Right lung (tissue), 5 donors: ENCODE results near the gene PPIF. TPM values are rescaled to one million over a fixed set of nuclear protein-coding genes. Genes with fewer than 3 reads are reported as not detected.

ENCODE experiments used
- DNase-seq, 2 donors: peaks; one replicate each; pipeline ENCODE4 v3.0.0-alpha.2; 2013
- polyA plus RNA-seq, 5 donors: library from polyadenylated mRNA; unstranded; fragments of 120-200 nt; gene quantifications; one replicate each; pipeline versions ENCODE4 v1.2.1 to v1.2.3, GENCODE V29; 2013; ENCODE audit warnings: inconsistent platforms in 1 of 5, low replicate concordance in 1 of 5; ENCODE audit not compliant: insufficient read length in 5 of 5, insufficient read depth in 1 of 5

Gene PPIF
- polyA plus RNA-seq, 5 donors, result 29.7 to 34.7 (median 31.0) TPM

DNA sequence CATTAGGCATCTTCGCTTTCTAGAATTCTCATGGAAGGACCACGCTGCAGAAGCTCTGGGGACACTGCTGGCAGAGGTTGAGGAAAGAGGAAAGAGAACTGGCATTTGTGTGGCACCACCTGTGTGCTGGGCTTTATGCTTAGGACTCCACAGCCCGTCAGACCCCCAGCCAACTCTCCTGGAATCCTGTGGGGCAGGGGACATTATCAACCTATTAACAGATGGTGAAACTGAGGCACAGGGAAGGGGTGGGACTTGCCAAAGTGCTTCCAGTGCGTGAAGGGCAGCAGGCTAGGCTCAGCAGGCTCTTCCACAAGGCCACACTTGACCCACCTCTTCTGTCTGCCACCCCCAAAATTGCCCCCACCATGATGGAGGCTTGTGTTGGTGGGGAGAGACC, 51.4 kb downstream of the PPIF start:
- DNase-seq, result no peak

DNA sequence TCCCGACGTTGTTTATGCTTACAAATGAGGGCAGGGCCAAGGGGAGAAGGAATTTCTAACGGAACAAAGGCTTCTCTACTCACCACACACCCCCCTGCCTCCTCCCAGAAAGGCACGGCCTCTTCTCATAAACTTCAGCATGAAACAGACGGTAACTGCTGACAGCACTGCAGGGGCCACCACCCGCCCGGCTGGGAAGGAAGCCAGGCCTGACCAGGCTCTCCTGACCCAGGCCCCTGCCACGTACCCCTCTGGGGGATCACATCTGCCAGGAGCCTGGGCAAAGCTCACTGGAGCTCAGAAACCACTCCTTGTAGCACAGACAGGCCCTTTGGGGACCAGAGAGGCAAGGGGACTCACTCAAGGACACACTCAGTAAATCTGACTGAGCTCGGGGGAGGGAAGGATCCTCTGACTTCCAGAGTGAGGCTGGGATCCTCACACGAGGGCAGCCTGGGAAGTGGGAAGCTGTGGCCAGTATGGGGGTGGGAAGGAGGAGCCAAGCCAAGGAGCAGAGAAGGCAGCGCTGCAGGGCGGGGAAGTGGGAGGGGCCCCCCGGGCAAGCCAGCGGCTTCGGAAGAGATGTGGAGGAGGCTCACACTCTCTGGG, 52.1 kb downstream of the PPIF start:
- peak; percentile 86 to 90 for DNase-seq

DNA sequence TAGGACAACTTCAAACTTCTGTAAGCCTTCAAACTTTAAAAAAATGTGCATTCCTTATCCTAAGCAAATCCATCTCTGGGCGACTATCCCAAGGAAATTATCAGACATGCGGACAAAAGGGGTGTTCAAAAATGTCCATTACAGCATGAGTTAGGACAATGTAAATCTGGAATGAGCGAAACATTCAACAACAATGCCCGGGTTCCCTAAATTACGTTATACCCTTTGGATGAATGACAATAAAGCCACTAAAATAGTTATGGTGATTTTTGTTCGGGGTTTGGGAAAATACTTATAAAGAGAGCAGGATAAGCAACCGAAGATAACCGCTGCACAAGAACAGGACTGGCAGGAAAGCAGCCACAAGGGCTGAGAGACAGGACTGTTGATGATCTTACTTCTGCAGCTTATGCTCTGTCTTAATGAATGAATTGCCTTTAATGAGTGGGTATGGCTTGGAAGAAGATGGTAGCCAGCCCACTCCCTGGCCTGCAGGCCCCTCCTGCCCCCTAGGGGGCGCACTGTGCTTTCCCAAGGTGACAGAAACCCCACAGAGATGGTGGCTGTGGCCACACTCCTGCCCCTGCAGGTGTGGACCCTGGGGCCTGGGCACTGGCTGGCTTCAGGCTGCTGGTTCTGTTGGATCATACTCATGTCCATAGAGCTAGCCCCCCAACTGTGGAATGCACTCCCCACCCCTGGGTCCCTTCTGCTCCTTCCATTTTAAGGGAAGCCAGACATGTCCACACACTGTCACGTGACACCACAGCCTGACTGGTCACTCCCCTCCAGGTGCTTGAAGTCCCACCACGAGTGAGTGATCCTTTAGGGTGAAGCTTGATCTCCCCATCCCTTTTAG, 53.1 kb downstream of the PPIF start:
- DNase-seq, result no peak

DNA sequence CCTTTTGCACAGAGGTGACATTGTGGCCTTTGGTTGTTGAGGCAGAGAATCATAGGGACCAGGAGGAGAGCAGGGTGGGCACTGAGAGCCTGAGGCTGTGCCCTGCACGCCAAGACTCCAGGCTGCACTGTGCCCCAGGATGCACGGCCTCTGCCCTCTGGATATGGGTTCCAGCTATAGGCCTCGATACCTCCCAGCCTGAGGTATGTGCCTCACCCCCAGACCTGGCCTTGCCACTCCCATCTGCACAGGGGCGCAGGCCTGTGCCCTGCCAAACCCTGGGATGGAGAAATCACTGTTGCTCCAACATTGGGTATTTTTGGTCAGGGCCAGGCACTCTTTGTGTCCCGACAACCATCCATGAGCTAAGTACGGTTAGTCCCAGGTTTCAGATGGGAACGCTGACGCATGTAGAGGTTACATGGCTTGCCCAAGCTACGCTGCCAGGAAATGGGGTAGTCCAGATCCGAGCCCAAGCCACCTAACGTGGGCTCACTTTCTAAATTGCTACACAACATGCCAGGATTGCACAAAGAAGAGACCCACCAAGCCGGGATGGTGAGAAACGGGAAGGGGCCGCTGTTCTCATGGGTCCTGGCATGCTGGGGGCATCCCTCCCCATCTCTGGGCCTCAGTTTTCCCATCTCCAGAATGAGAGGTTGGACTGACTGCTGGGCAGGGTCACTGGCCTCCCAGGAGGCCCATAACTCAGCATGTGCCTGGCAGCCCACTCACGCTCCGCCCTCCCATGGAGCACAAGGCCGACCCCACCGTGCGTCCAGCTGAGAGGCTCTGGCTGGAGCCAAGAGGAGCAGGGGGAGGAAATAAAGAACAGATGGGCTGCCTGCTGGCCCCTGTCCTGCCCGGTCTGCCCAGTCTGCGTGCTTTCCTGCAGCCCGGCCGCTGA, 54.0 kb downstream of the PPIF start:
- peak in 1 of 2 donors; percentile 75 for DNase-seq

- DNase-seq, result no peak
Measured at GRCh38 chr10:79402625-79402946, 55.3 kb downstream of the PPIF start.

DNA sequence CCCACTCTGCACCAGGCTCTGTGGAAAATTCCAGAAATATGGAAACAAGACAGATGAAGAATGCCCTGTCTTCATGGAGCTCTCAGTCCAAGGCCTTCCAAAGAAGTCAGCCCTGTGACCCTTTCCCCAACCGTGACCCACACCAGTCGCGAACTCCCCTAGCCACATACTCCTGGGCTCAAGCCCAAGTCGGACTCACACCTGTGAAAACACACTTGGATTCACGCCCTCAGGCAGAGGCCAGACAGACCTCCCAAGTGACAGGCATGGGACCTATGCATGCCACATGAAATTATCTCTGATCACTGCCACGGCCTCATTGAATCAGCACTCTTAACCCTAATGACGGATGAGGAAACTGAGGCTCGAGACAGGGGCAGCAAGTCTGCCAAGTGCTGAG, 55.7 kb downstream of the PPIF start:
- DNase-seq, result no peak

- no peak for DNase-seq
Measured at GRCh38 chr10:79403441-79404230, 56.4 kb downstream of the PPIF start.

- peak; percentile 78 to 87 for DNase-seq
Measured at GRCh38 chr10:79404231-79404609, 57.0 kb downstream of the PPIF start.

DNA sequence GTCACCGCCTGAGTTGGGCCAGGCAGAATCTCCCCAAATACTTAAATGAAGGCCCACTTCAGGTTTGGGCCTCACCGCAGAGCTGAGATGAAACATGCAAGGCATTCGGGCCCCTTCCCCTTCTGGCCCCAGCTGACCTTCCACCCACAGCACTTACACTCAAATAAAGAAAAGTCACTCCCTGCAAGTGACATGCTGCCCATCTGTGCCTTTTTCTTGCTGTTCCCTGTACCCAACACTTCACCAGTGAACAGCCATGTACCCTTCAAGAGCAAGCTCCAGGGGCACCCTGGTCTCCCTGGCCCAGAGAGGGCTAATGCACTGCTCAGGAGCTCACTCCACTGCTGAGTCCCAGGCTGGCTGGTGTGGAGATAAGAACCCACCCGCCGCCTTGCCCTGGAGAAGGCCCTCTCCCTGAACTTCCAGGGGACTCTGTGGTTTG, 57.4 kb downstream of the PPIF start:
- no peak for DNase-seq

Other genes with a start within 250 kb of the PPIF start
- gene ZCCHC24, start 98.2 kb downstream of the PPIF start, polyA plus RNA-seq, result 10 to 100 TPM; 29.1 to 43.8 (median 35.2) TPM
- gene EIF5AL1, start 165.1 kb downstream of the PPIF start, polyA plus RNA-seq, result 1 to 10 TPM in 3 of 5 donors, under 1 TPM in 2; 0.08 to 3.4 (median 1.3) TPM
- gene SFTPA2, start 212.9 kb downstream of the PPIF start, polyA plus RNA-seq, result 10 to 100 TPM in 1 of 5 donors, 1 to 10 TPM in 4; 1.6 to 11.2 (median 7.0) TPM